H1 (cell line): Measurements from ENCODE around the gene IGLON5. TPM values are rescaled to one million over a fixed set of nuclear protein-coding genes. Genes with fewer than 3 reads are reported as not detected.

Experiments used
- CTCF ChIA-PET: fragments of 300-600 bp; sonication (Branson Sonifier 250); formaldehyde crosslinking; loops from one replicate; lab custom pipeline; 2021; ENCODE audit not compliant: partially characterized antibody; lab: Charles Lee
- POLR2A ChIA-PET: fragments of 300-600 bp; sonication (Branson Sonifier 250); formaldehyde crosslinking; loops from one replicate; lab custom pipeline; 2021; ENCODE audit warnings: inconsistent platforms; ENCODE audit not compliant: partially characterized antibody; lab: Charles Lee
- DNase-seq, 2 experiments: peaks; one replicate each; pipeline versions ENCODE4 v3.0.0 to v3.0.0-alpha.2; 2010 to 2022; ENCODE audit warnings: low spot score in 2 of 2, low read depth in 1 of 2, mixed read lengths in 1 of 2
- FAIRE-seq: peaks from 2 replicates; lab custom pipeline; 2011; peaks lifted over from hg19 to GRCh38; lab: Jason Lieb, UNC
- H2AFZ ChIP-seq: 2 replicates; pipeline ENCODE4 v1.8.1; 2012; ENCODE audit warnings: low read length, inconsistent platforms
- H2AK5ac ChIP-seq: 2 replicates; pipeline ENCODE4 v1.6.1; 2013; ENCODE audit warnings: low read depth, low read length
- H2BK120ac ChIP-seq: replicated peaks from 2 replicates; pipeline ENCODE3; 2013; ENCODE audit warnings: low read depth, low read length, inconsistent platforms
- H2BK12ac ChIP-seq: 2 replicates; pipeline ENCODE4 v1.6.1; 2013; ENCODE audit warnings: low read depth, low read length
- H2BK15ac ChIP-seq: 2 replicates; pipeline ENCODE4 v1.6.1; 2013; ENCODE audit warnings: low read length
- H2BK20ac ChIP-seq: 2 replicates; pipeline ENCODE4 v1.6.1; 2013; ENCODE audit warnings: low read length
- H2BK5ac ChIP-seq: 2 replicates; pipeline ENCODE4 v1.6.1; 2013; ENCODE audit warnings: low read depth, low read length
- H3K14ac ChIP-seq: 2 replicates; pipeline ENCODE4 v1.6.1; 2013; ENCODE audit warnings: inconsistent platforms; ENCODE audit not compliant: insufficient read length
- H3K18ac ChIP-seq: 2 replicates; pipeline ENCODE4 v1.6.1; 2013; ENCODE audit warnings: low read length; ENCODE audit errors: extremely low read depth
- H3K23ac ChIP-seq: 2 replicates; pipeline ENCODE4 v1.6.1; 2013; ENCODE audit warnings: inconsistent platforms; ENCODE audit not compliant: insufficient read length
- H3K23me2 ChIP-seq: 2 replicates; pipeline ENCODE4 v1.6.1; 2013; ENCODE audit warnings: low read depth, low read length
- H3K27ac ChIP-seq: 2 replicates; pipeline ENCODE4 v1.6.1; 2011; ENCODE audit warnings: low read depth, low read length, inconsistent platforms
- H3K27me3 ChIP-seq, 4 experiments: replicated peaks in 1 of 4; 1 replicate in 1 of 4; 2 replicates in 3 of 4; pipeline versions ENCODE4 v1.6.1 to v1.8.1; 2011 to 2013; ENCODE audit warnings: low read length in 3 of 4, mild to moderate bottlenecking in 3 of 4, inconsistent platforms in 2 of 4, mixed read lengths in 2 of 4, moderate library complexity in 1 of 4; ENCODE audit not compliant: control insufficient read depth in 3 of 4, insufficient read depth in 3 of 4; ENCODE audit errors: extremely low read depth in 1 of 4
- H3K36me3 ChIP-seq, 4 experiments: 2 replicates each; pipeline versions ENCODE4 v1.6.1 to v1.8.1; 2011 to 2013; ENCODE audit warnings: mild to moderate bottlenecking in 4 of 4, low read length in 3 of 4, moderate library complexity in 2 of 4, control low read depth in 1 of 4, inconsistent platforms in 1 of 4; ENCODE audit not compliant: insufficient read depth in 4 of 4, control insufficient read depth in 2 of 4
- H3K4ac ChIP-seq: replicated peaks from 2 replicates; pipeline ENCODE3; 2013; ENCODE audit warnings: low read length, low read depth, mixed read lengths, inconsistent platforms; ENCODE audit not compliant: insufficient read length
- H3K4me1 ChIP-seq, 4 experiments: replicated peaks in 1 of 4; 1 replicate in 1 of 4; 2 replicates in 3 of 4; pipeline versions ENCODE4 v1.6.1 to v1.8.1; 2011 to 2013; ENCODE audit warnings: low read length in 3 of 4, inconsistent platforms in 2 of 4, mixed read lengths in 1 of 4; ENCODE audit not compliant: insufficient read depth in 4 of 4, control insufficient read depth in 3 of 4
- H3K4me2 ChIP-seq, 2 experiments: 2 replicates each; pipeline versions ENCODE4 v1.6.1 to v1.8.1; 2011 to 2013; ENCODE audit warnings: low read depth in 2 of 2, low read length in 2 of 2, control low read depth in 1 of 2, inconsistent platforms in 1 of 2, mild to moderate bottlenecking in 1 of 2; ENCODE audit not compliant: insufficient read depth in 1 of 2
- H3K4me3 ChIP-seq, 4 experiments: fragments of 200-600, 300-600 bp in 1 of 4; sonication (generic), shearing (Covaris generic), sonication (Bioruptor Twin) in 1 of 4; 2 replicates each; pipeline versions ENCODE4 v1.5.1 to v1.8.1; 2011 to 2016; ENCODE audit warnings: low read length in 4 of 4, low read depth in 3 of 4, control low read depth in 2 of 4, inconsistent platforms in 2 of 4, mild to moderate bottlenecking in 2 of 4, mixed read lengths in 1 of 4, moderate library complexity in 1 of 4; ENCODE audit not compliant: insufficient read depth in 2 of 4; ENCODE audit errors: extremely low read depth in 1 of 4
- H3K56ac ChIP-seq: replicated peaks from 2 replicates; pipeline ENCODE3; 2013; ENCODE audit warnings: low read depth, mild to moderate bottlenecking, mixed read lengths, low read length, inconsistent platforms; ENCODE audit not compliant: insufficient read length
- H3K79me1 ChIP-seq: 2 replicates; pipeline ENCODE4 v1.6.1; 2013; ENCODE audit warnings: low read depth, low read length, control low read depth
- H3K79me2 ChIP-seq, 2 experiments: 2 replicates each; pipeline versions ENCODE4 v1.6.1 to v1.8.1; 2012 to 2013; ENCODE audit warnings: low read length in 2 of 2, mild to moderate bottlenecking in 2 of 2, inconsistent platforms in 1 of 2; ENCODE audit not compliant: insufficient read depth in 2 of 2, control insufficient read depth in 1 of 2
- H3K9ac ChIP-seq, 4 experiments: replicated peaks in 1 of 4; 1 replicate in 1 of 4; 2 replicates in 3 of 4; pipeline versions ENCODE4 v1.6.1 to v1.8.1; 2011 to 2013; ENCODE audit warnings: low read depth in 3 of 4, low read length in 3 of 4, control low read depth in 2 of 4, mild to moderate bottlenecking in 2 of 4, moderate library complexity in 2 of 4, inconsistent platforms in 1 of 4; ENCODE audit errors: extremely low read depth in 1 of 4
- H3K9me3 ChIP-seq, 2 experiments: 2 replicates each; pipeline versions ENCODE4 v1.6.1 to v1.8.1; 2012 to 2013; ENCODE audit warnings: mild to moderate bottlenecking in 2 of 2, moderate library complexity in 2 of 2, control low read depth in 1 of 2, inconsistent platforms in 1 of 2, low read depth in 1 of 2, low read length in 1 of 2, mixed read lengths in 1 of 2; ENCODE audit not compliant: insufficient read depth in 2 of 2
- H4K20me1 ChIP-seq, 2 experiments: replicated peaks in 1 of 2; 2 replicates each; pipeline versions ENCODE3 to v1.8.1; 2011 to 2013; ENCODE audit warnings: inconsistent platforms in 2 of 2, low read length in 2 of 2, mild to moderate bottlenecking in 1 of 2; ENCODE audit not compliant: insufficient read depth in 2 of 2, control insufficient read depth in 1 of 2
- H4K5ac ChIP-seq: 2 replicates; pipeline ENCODE4 v1.6.1; 2013; ENCODE audit warnings: low read length, low read depth, mixed read lengths, inconsistent platforms; ENCODE audit not compliant: insufficient read length
- H4K8ac ChIP-seq: 2 replicates; pipeline ENCODE4 v1.8.0; 2013; ENCODE audit warnings: mild to moderate bottlenecking, moderate library complexity, low read length, inconsistent platforms; ENCODE audit not compliant: insufficient read depth; ENCODE audit errors: extremely low read depth
- H4K91ac ChIP-seq: replicated peaks from 2 replicates; pipeline ENCODE3; 2013; ENCODE audit warnings: low read length, mixed read lengths, inconsistent platforms; ENCODE audit not compliant: insufficient read length
- BACH1 ChIP-seq: IDR thresholded peaks from 2 replicates; pipeline ENCODE4 v1.6.1; 2012; ENCODE audit warnings: low read length, improper control_type of control experiment
- BCL11A ChIP-seq, 2 experiments: IDR thresholded peaks; one replicate each; pipeline ENCODE4 v1.6.1; 2011; ENCODE audit warnings: low read depth in 2 of 2, low read length in 2 of 2, mild to moderate bottlenecking in 2 of 2
- WGBS, 2 experiments: shearing (Covaris generic) in 1 of 2; methylation state at CpG; one replicate each; pipeline versions ENCODE4 v1.1.6 to v1.1.7; 2013 to 2015; ENCODE audit warnings: low lambda C conversion rate in 2 of 2, mixed read lengths in 2 of 2, inconsistent platforms in 1 of 2, low coverage in 1 of 2, missing lambda C conversion rate in 1 of 2; ENCODE audit not compliant: insufficient replicate concordance in 2 of 2, insufficient coverage in 1 of 2, insufficient read length in 1 of 2; ENCODE audit errors: extremely low coverage in 1 of 2, missing lambda C conversion rate in 1 of 2; 5-methylcytosine and 5-hydroxymethylcytosine counted together
- polyA plus RNA-seq, 7 experiments: library from polyadenylated mRNA; depleted of rRNA in 3 of 7; stranded (reverse) in 5 of 7; unstranded in 2 of 7; fragments of >200 nt in 5 of 7; fragments of 200-250 nt in 2 of 7; gene quantifications; 1 replicate in 5 of 7; 2 replicates in 1 of 7; 4 replicates in 1 of 7; pipeline versions ENCODE4 v1.2.1 to v1.2.3, GENCODE V29; 2011 to 2013; ENCODE audit warnings: missing spikeins in 2 of 7, mixed read lengths in 2 of 7
- total RNA-seq: library from RNA; stranded (reverse); fragmentation: NEBNext Ultra II Directional; extraction: Animal tissue kit (Norgen Biotek cat#: 25700); gene quantifications from 2 replicates; pipeline ENCODE4 v1.2.1, GENCODE V29; 2021
- TF ChIP-seq, protein P1 (sequence below): IDR thresholded peaks from 2 replicates; pipeline ENCODE4 v1.6.1; 2012; ENCODE audit warnings: inconsistent platforms

Gene IGLON5
- total and polyA plus RNA-seq, 2 of the 8 experiments (the other 6 are each of a cell fraction or from before 2014, with no cell fraction given) = 31.8 to 34.6 TPM

DNA sequence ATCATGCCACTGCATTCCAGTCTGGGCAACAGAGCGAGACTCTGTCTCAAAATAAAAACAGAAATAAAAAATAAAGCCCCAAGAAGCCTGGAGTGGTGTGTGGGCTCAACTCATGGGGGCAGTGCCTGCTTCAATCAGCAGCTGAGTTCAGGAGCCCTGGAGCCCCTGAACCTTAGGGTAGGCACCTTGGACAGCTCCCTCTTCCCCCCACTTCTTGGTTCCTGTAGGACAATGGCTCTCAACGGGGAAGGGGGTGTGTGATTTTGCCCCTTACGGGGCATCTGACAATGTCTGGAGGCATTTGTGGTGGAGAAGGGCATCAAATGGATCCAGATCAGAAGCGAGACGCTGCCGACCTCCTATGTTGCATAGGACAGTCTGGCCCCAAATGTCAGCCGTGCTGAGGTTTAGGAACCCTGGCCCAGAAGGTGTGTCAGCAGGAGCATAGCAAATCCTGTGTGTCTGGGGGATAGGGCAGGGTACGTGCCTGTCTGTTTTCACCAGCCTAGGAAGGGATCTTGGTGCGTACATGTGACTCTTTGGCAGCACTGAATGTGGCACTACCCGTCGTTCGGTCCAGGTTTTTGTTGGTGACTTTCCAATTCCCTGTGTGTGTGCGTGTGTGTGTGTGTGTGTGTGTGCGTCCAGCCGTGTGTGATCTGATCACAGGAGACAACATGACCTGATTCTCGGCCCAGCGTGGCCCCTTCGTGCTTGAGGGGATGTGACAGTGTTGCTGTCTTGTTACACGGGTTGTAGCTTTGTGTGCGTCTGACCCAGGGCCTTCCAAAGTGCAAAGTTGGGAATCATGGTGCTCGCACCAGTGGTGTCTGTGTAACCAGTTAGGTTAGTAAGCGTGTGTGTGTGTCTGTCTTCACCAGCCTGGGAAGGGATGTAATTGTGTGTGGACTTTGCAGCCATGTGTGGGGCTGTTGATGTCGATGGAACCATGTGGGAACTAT, 7.5 kb downstream of the IGLON5 start:
- Histone ChIP-seq H3K27ac (no peak overlapping the region), H3K23me2 (peaks cover 8% of the 10 kb centered on the region; the same call in 1 of the 2 replicates), H2AFZ (no peak overlapping the region), H3K79me2 (no peaks in the 10 kb centered on the region), H3K14ac (no peak overlapping the region), H2BK5ac (no peak overlapping the region), H2AK5ac (0 out of 2 replicates have a peak overlapping the region, but pooled peaks have one; percentile 48), H3K9me3 (no peaks in the 10 kb centered on the region), H3K4me1 (peaks cover 0 to 4% (median 2%) of the 10 kb centered on the region in 4 experiments; a peak in 3 of 7 replicates), H3K36me3 (peaks cover 0 to 2% (median 1%) of the 10 kb centered on the region in 4 experiments; a peak in 1 of 8 replicates), H3K4me2 (no peak overlapping the region), H4K5ac (no peak overlapping the region), H4K91ac (no peak overlapping the region), H3K27me3 (peaks cover 0 to 2% (median 0%) of the 10 kb centered on the region in 4 experiments; a peak in 1 of 7 replicates), H2BK15ac (0 out of 2 replicates have a peak overlapping the region, but pooled peaks have one; percentile 16), H3K18ac (peak overlapping the region; percentile 19; the same call in 1 of the 2 replicates), H3K56ac (no peak overlapping the region), H2BK12ac (peak overlapping the region; percentile 68; the same call in 1 of the 2 replicates), H2BK20ac (no peak overlapping the region), H3K4me3 (no peak overlapping the region), H3K23ac (no peak overlapping the region), H4K20me1 (peaks cover 4 to 26% of the 10 kb centered on the region in 2 experiments), H4K8ac (no peak overlapping the region; the same call in 1 of the 2 replicates), H3K9ac (no peak overlapping the region), H3K4ac (no peak overlapping the region), H2BK120ac (no peak overlapping the region), H3K79me1 (peaks cover 14% of the 10 kb centered on the region)
- ChIA-PET CTCF (interaction anchor here (0.6 to 2.2 kb wide), 5 partner anchors 17 to 343 kb away, joined by 3 to 6 read pairs (median 3); no protein-coding TSS in a partner anchor), POLR2A (interaction anchor here (1.0 to 2.4 kb wide), 5 partner anchors 8 to 75 kb away, joined by 3 to 7 read pairs (median 4); no protein-coding TSS in a partner anchor)
- no peak for TF ChIP-seq BACH1
- TF ChIP-seq, protein P1, sequence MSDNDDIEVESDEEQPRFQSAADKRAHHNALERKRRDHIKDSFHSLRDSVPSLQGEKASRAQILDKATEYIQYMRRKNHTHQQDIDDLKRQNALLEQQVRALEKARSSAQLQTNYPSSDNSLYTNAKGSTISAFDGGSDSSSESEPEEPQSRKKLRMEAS = no peak
- no peak for TF ChIP-seq BCL11A (IDR thresholded peaks at IDR 0.05; ENCODE audit: low read depth in 2 of 2, low read length in 2 of 2)
- no peak for FAIRE-seq
- WGBS, 2 experiments = 80% methylated on average over 23 of the region's 23 CpGs; no CpG with 5 or more reads in 1 of the 2 experiments
- DNase-seq = no peak
